Measurements from ENCODE around the gene FBXL17.

- TF ChIP-seq, protein P1, sequence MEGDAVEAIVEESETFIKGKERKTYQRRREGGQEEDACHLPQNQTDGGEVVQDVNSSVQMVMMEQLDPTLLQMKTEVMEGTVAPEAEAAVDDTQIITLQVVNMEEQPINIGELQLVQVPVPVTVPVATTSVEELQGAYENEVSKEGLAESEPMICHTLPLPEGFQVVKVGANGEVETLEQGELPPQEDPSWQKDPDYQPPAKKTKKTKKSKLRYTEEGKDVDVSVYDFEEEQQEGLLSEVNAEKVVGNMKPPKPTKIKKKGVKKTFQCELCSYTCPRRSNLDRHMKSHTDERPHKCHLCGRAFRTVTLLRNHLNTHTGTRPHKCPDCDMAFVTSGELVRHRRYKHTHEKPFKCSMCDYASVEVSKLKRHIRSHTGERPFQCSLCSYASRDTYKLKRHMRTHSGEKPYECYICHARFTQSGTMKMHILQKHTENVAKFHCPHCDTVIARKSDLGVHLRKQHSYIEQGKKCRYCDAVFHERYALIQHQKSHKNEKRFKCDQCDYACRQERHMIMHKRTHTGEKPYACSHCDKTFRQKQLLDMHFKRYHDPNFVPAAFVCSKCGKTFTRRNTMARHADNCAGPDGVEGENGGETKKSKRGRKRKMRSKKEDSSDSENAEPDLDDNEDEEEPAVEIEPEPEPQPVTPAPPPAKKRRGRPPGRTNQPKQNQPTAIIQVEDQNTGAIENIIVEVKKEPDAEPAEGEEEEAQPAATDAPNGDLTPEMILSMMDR (IDR thresholded peaks at IDR 0.05): no peak
- no peak for TF ChIP-seq POLR2A (IDR thresholded peaks at IDR 0.05)
Observed at GRCh38 chr5:107951309-107951708, 430.6 kb downstream of the FBXL17 start.

All from breast epithelium (tissue), 3 donors.